H7 (cell line): ENCODE results near the gene HERC2. TPM values are rescaled to one million over a fixed set of nuclear protein-coding genes. Genes with fewer than 3 reads are reported as not detected.
"Not testable (repeated sequence)": the region's sequence is repeated elsewhere in the genome, so short reads cannot be mapped to it uniquely, and the experiment has no call there.

Experiments used
- DNase-seq: peaks from one replicate; pipeline ENCODE4 v3.0.0; 2012
- H3K27me3 ChIP-seq: 2 replicates; pipeline ENCODE4 v1.6.0; 2011; ENCODE audit warnings: mild to moderate bottlenecking, low read length; ENCODE audit not compliant: control insufficient read depth, insufficient read depth
- H3K36me3 ChIP-seq: replicated peaks from 2 replicates; pipeline ENCODE4 v1.5.1; 2011; ENCODE audit warnings: low read length; ENCODE audit not compliant: control insufficient read depth, insufficient read depth
- H3K4me3 ChIP-seq: 2 replicates; pipeline ENCODE4 v1.5.1; 2011; ENCODE audit warnings: low read depth, mild to moderate bottlenecking, control low read depth, low read length, moderate library complexity; ENCODE audit not compliant: insufficient read depth
- total RNA-seq: library from RNA; depleted of rRNA; stranded (reverse); fragments of >200 nt; shearing (Covaris generic); gene quantifications from 2 replicates; pipeline ENCODE4 v1.2.3, GENCODE V29; 2014

The HERC2 gene
- total RNA-seq, 1 experiment from 2014 or later: 33.2 TPM

GRCh38 chr15:28154283-28154682 lies 167.7 kb downstream of the HERC2 start:
- H3K4me3 ChIP-seq: no peak overlapping the region

GRCh38 chr15:28153492-28154119 lies 168.4 kb downstream of the HERC2 start:
- no peak for DNase-seq
- Histone ChIP-seq H3K36me3 (no peaks in the 10 kb centered on the region), H3K4me3 (no peak overlapping the region), H3K27me3 (no peaks in the 10 kb centered on the region)

More at GRCh38 chr15:28154283-28154682, 167.7 kb downstream of the HERC2 start:
- H3K36me3 ChIP-seq: no peaks in the 10 kb centered on the region
- no peaks in the 10 kb centered on the region for H3K27me3 ChIP-seq
- DNase-seq: no peak

GRCh38 chr15:28152538-28152923 lies 169.4 kb downstream of the HERC2 start:
- H3K27me3 ChIP-seq, H3K4me3 ChIP-seq, DNase-seq, H3K36me3 ChIP-seq: not testable (repeated sequence)

GRCh38 chr15:28151864-28152537 lies 170.0 kb downstream of the HERC2 start:
- DNase-seq, H3K4me3 ChIP-seq, H3K27me3 ChIP-seq, H3K36me3 ChIP-seq: not testable (repeated sequence)

GRCh38 chr15:28147801-28148200 lies 174.2 kb downstream of the HERC2 start:
- Histone ChIP-seq H3K36me3 (peaks cover 5% of the 10 kb centered on the region), H3K27me3 (no peaks in the 10 kb centered on the region), H3K4me3 (no peak overlapping the region)
- DNase-seq: no peak

- H3K4me3 ChIP-seq, H3K27me3 ChIP-seq, H3K36me3 ChIP-seq, DNase-seq: not testable (repeated sequence)
Measured at GRCh38 chr15:28145419-28145818, 176.6 kb downstream of the HERC2 start.

- Histone ChIP-seq H3K4me3 (no peak overlapping the region), H3K36me3 (peaks cover 3% of the 10 kb centered on the region)
- no peak for DNase-seq
Measured at GRCh38 chr15:28140062-28140461, 181.9 kb downstream of the HERC2 start.

GRCh38 chr15:28137408-28138039 lies 184.5 kb downstream of the HERC2 start:
- DNase-seq: not testable (repeated sequence)

More at GRCh38 chr15:28140062-28140461, 181.9 kb downstream of the HERC2 start:
- H3K27me3 ChIP-seq: no peaks in the 10 kb centered on the region

GRCh38 chr15:28136236-28136904 lies 185.6 kb downstream of the HERC2 start:
- not testable (repeated sequence) for H3K27me3 ChIP-seq, H3K36me3 ChIP-seq, H3K4me3 ChIP-seq, DNase-seq

More at GRCh38 chr15:28137408-28138039, 184.5 kb downstream of the HERC2 start:
- not testable (repeated sequence) for H3K27me3 ChIP-seq, H3K36me3 ChIP-seq, H3K4me3 ChIP-seq

GRCh38 chr15:28133281-28133680 lies 188.7 kb downstream of the HERC2 start:
- H3K36me3 ChIP-seq: peaks cover 6% of the 10 kb centered on the region

GRCh38 chr15:28132524-28133275 lies 189.3 kb downstream of the HERC2 start:
- no peak for DNase-seq

More at GRCh38 chr15:28133281-28133680, 188.7 kb downstream of the HERC2 start:
- H3K27me3 ChIP-seq: no peaks in the 10 kb centered on the region
- DNase-seq: no peak
- H3K4me3 ChIP-seq: no peak overlapping the region

GRCh38 chr15:28131946-28132345 lies 190.0 kb downstream of the HERC2 start:
- H3K36me3 ChIP-seq: peaks cover 6% of the 10 kb centered on the region
- no peak overlapping the region for H3K4me3 ChIP-seq
- H3K27me3 ChIP-seq: no peaks in the 10 kb centered on the region
- DNase-seq: no peak

More at GRCh38 chr15:28132524-28133275, 189.3 kb downstream of the HERC2 start:
- Histone ChIP-seq H3K27me3 (no peaks in the 10 kb centered on the region), H3K4me3 (no peak overlapping the region), H3K36me3 (peaks cover 6% of the 10 kb centered on the region)

GRCh38 chr15:28131400-28131799 lies 190.6 kb downstream of the HERC2 start:
- peaks cover 6% of the 10 kb centered on the region for H3K36me3 ChIP-seq

GRCh38 chr15:28130651-28131050 lies 191.3 kb downstream of the HERC2 start:
- Histone ChIP-seq H3K36me3 (peaks cover 6% of the 10 kb centered on the region), H3K4me3 (no peak overlapping the region), H3K27me3 (no peaks in the 10 kb centered on the region)
- no peak for DNase-seq

More at GRCh38 chr15:28131400-28131799, 190.6 kb downstream of the HERC2 start:
- Histone ChIP-seq H3K4me3 (no peak overlapping the region), H3K27me3 (no peaks in the 10 kb centered on the region)
- DNase-seq: no peak
